ENCODE results near the gene LAD1.

The LAD1 gene

DNA sequence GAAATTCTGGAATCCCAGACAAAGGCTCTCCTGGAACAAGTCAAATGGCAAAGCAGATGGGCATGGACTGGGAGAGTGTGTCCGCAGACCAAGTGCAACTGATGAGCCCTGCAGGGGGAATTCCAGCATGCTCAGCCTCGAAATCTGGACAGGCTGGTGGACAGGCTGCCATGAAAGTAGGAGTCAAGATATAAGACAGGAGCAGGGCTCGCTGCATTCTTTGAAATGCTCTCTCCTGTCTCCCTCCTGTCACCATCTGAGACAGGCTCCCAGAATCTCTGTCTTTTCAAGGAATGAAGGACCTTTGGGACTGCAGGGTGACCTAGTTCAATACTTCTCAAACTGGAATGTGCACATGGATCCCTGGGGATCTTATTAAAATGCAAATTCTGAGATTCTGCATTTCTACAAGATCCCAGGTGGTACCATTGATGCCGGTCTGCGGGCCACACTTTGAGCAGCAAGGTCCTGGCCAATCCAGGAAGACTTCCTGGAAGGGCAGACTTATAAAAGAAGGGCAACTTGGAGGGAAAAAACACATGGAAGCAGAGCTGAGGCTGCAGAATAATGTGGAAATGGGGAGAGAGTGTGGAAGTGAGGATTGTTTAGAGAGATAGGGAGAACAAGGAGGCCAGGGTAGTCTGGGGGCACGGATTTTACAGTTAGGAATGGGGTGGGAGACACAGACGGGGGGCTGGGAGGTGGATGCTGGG, 51.5 kb downstream of the LAD1 start:
- no peak for DNase-seq (ENCODE audit: low spot score)

DNA sequence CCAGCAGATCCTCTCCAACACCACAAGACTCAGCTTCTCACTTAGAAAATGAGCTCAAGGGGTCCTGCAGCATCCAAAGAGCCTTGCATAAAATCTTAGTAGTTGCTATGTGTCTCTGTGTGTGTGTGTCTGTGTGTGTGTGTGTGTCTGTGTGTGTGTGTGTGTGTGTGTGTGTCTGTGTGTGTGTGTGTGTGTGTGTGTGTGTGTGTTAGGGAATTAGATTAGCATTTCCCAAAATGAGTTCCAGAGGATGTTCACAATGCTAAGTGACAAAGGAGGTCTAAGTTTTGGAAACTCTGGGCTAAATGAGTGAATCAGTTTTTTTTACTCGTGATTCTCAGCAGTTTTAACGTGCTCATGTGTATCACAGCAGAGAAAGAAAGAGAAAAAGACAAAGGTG, 52.1 kb downstream of the LAD1 start:
- DNase-seq (ENCODE audit: low spot score) = no peak

DNA sequence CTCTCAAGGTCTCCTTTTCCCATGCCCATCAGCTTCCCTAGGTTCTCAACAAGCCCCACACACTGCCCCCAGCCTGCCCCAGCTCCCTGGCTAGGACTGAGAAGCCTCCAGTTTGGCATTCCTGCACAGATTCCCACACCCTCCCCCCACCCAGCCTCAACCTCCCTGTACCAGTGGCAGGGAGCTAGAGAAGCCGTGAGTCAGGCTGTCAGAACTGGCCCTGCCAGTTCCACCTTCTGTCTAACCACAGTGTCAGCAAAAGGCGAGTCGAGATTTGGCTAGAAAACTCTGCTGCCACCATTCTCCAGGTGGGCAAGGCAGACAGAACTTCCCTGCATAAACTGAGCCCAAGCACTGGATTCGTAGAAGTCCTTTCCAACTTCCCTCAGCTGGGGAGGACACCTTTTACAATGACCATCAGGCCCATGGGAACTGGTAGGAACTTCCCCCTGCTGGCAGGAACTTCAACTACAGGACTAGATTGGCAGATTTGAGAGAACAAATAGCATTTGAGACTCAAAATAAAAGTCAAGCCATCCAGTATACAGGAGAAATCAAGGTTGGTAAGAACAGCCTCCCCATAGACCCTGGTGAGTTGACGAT, 52.7 kb downstream of the LAD1 start:
- DNase-seq (ENCODE audit: low spot score) = peak; percentile 69

DNA sequence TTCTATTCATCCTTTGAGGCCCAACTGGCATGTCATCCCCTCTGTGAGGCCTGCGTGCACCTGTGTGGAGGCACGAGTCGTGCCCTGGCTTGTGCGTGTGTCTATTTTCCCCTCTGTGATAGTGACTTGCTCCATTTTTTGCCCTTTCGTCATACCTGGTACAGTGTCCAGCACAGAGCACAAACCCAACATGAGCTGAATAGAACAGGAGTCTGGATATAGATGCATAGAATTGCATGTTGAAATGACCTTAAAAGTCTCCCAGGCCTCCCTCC, 54.1 kb downstream of the LAD1 start:
- DNase-seq (ENCODE audit: low spot score) = no peak

DNA sequence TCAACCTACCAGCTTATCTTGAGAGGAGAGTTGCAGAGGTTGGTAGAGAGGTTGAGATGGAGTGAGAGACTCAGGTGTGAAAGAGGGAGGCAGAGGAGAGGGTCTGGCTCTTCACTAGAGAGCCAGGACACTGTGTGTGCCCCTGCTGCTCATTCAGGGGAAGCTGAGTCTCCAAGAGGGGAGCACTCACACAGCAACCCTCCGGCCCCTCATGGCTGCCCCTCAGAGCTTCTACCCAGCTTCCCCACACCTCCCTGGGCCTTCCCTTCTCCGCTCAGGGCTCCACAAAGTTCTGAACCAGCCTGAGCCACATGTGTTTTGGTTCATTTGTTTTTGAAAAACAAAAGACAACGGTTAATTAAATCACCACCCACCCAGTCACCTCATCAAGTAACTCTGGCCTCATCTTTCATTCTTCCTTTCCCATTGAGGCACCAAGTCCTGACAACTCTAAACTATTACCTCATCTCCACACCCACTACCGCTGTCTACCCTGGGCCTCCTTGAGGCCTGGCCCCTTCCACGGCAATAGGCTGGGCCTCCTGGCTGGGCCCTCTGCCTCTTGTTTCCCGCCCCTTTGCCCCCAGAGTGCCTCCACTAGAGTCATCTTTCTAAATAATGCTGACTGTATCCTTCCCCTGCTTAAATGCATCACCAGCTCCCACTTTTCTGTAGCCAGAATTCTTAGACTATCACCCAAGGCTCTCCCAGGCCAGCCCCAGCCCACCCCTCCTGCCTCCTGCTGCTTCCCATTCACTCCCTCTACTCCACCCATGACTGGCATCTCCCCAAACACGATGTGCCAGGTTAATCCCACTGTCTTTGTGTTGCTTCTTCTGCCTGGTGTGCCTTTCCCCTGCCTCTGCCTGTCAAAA, 54.7 kb downstream of the LAD1 start:
- DNase-seq (ENCODE audit: low spot score) = no peak

DNA sequence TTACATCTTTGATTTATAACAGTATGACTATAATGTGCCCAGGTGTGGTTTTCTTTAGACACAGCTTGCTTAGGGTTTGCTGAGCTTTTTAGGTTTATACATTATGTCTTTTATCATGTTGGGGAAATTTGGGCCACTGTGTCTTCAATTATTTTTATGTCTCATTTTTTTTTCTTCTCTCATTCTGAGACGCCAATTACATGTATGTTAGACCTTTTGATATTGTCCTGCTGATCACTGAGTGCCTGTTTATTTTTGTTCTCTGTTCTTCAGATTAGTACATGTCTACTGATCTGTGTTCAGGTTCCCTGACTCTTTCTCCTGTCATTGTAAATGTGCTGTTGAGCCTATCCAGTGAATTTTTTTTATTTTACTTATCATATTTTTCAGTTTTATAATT, 57.7 kb downstream of the LAD1 start:
- no peak for DNase-seq (ENCODE audit: low spot score)

DNA sequence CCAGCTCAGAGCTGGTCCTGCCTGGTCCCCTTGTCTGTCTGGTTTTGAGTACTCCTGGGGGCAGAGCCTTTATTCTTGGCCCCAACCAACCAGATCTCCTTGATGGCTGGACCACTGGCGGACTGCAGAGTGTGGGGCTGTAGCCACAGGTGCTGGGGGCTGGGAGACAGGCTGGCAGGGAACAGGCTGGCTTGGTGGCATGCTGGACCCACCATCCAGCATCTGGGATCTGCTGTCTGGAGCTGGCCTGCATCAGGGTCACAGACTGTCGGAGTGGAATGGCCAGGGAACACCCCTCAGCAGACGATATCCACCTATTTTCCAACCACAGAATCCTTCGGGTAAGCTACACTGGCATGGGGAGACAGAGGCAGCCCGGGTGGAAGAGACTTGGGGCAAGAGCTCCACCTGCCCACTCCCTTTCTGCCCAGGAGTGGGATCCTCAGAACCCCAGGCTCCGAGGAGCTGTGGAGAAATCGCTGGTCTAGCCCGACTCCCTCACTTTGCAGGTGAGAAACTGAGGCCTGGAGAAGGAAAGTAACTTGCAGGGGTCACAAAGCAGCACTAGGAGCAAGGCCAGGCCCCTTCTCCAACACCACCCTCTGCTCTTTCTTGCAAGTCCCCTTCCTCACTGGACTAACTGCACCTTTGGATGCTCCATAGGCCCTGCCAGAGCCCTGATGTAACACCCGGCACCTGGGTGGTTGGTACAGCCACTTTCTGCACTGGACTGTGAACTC, 62.2 kb downstream of the LAD1 start:
- no peak for DNase-seq (ENCODE audit: low spot score)

DNA sequence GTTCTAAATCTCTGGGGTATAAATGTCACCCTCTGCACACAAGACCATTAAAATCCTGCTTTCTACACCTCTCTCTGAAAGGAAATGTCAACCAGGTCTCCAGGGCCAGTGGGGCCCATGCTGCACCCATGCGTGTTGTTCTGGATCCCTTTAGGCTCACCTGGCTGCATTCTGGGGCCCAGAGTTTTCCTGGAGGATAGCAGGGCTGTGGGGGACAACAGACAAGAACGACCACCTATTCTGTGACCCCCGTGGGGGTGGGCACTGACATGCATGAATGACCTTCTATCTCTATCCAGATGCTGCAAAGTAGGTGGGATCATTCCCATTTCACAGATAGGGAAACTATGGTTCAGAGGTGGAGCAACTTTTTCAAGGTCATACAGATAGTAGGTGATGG, 63.2 kb downstream of the LAD1 start:
- DNase-seq (ENCODE audit: low spot score) = no peak

DNA sequence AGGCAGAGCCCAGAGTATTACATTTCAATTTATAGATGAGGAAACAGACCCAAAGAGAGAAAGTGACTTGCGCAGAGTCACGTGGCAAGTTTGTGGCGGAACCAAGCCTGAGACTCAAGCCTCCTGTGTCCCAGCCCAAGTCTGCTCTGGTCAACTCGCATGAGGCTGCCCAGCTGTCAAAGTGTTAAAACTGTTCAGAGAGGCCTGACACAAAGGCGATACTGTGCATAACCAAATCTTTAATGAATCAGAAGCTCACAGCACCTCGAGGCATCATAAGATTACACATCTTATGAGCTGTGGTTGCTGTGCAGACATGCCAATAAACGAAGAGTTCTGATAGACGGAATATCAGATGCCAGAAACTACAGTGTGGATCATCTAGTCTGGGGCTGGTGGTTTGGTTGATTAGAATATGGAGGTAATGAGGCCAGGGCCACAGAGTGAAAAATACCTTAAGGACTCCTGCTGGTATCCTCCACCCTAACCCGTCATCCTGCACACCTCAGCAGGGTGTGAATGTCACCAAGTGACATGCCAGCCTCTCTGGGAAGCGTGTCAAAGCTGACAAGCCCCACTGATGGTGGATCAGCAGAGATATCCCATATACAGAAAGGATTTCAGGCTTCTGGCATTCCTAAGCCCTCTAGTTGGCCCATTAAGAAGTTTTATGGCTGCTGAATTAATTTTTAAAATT, 63.8 kb downstream of the LAD1 start:
- no peak for DNase-seq (ENCODE audit: low spot score)

DNA sequence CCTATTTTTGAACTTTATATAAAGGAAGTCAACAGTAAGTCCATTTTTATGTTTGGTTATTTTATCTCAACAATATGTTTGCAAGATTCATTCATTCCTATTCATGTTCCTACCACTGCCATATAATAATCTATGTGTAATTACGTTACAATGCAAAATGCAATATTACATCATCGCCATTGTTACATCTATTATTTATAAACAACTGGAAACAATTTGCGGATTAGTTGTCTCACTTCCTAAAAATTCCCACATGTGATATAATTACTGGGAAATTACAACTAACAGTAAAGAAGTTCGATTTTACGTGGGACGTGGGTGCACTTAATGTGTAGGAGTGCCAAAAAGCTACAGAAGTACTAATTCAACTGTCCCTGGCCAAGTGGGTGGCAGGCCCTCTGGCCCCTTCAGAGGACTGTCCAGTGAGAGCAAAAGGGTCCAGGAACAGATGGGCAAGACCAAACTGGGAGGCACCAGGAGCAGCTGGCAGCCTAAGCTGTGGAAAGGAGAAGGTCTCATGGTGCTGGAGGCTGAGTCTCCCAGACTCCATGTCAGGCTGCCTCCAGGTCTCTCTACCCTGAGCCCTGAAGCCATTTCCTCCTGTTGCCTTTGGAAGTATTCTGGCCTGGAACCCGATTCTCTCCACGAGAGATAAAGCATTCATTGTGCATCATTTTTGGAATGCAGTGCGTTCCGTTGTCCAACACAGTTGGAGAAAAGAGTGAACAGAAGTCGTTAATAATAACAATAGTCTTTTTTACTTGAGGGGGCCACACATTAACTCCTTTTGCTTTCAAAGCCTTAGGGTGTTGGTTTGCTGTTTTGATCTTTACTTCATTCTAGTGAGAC, 64.6 kb downstream of the LAD1 start:
- DNase-seq (ENCODE audit: low spot score) = no peak

DNA sequence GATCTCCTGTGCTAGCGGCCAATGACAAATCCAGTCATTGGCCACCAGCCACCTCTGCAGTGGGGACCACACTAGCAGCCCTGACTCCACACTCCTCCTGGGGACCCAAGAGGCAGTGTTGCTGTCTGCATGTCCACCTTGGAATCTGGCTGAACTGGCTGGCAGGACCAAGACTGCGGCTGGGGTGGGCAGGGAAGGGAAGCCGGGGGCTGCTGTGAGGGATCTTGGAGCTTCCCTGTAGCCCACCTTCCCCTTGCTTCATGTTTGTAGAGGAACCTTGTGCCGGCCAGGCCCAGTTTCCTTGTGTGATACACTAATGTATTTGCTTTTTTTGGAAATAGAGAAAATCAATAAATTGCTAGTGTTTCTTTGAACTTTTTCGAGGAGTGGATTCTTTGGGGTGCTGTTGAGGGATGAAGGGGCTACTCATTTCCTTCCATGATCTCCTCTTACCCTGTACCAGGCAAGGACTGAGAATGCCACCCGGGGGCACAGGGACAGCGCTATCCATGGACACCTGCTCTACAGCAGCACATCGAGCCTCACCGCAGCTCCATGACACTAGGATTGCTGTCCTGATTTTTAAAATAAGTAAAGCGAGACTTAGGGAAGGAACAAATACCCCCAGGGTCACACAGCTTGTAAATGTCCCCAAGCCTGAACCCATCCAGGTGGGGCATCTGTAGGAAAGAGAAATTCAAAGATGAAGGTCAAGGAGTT, 66.3 kb downstream of the LAD1 start:
- no peak for DNase-seq (ENCODE audit: low spot score)

DNA sequence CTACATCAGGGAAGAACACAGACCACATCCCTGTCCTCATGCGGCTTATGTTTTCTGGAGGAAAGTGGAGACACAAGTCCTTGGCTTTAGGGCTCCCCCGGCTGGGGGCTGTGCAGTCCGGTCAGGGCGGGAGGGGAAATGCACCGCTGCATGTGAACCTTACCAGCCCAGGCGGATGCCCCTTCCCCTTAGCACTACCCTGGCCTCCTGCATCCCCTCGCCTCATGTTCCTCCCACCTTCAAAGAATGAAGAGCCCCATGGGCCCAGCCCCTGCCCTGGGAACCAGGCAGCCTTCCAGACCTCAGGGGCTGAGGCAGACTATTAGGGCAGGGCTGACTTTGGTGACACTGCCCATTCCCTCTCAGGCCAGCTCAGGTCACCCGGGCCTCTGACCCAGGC, 67.1 kb downstream of the LAD1 start:
- DNase-seq (ENCODE audit: low spot score) = no peak

DNA sequence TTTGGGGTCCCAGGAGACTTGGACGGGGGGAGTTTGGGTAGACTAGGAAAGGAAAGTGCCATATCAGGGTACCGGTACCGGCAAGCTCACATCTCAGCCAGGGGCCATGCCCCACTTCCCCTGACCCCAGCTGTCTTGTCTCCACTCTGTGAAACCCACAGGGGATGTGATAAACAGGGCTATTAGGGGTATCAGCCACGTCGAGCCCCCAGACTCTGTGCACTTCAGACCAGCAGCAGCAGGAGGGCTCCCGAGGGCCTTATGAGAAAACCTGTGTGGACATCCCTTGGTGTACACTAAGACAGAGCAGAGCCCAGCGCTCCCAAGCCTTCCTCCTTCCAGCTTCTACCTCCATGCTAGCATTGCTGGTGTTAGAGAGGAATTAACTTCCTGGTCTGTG, 68.0 kb downstream of the LAD1 start:
- DNase-seq (ENCODE audit: low spot score) = no peak

Data from iPS-NIHi11 (cell line).